ENCODE results near the gene GLI3.

GRCh38 chr7:42210779-42211178 lies 26.2 kb downstream of the GLI3 start:
- no peak for TF ChIP-seq SPI1 (IDR thresholded peaks at IDR 0.05; ENCODE audit: borderline replicate concordance, insufficient read depth, low read depth, low read length)
- no peak for TF ChIP-seq EGR1 (IDR thresholded peaks at IDR 0.05; ENCODE audit: borderline replicate concordance in 1 of 2, low read depth in 2 of 2, low read length in 2 of 2)
- TF ChIP-seq CTCF (IDR thresholded peaks at IDR 0.05 in 2 of 3, conservative IDR thresholded peaks at IDR 0.05 in 1 of 3; ENCODE audit: control insufficient read depth in 2 of 3, extremely low read depth in 1 of 3, insufficient read depth in 1 of 3, low read depth in 3 of 3, low read length in 3 of 3): no peak
- no peak for TF ChIP-seq ZBTB4 (CRISPR knock-in tag; IDR thresholded peaks at IDR 0.05)

Measured in GM12878 (cell line).